ENCODE measurements around the gene FTSJ1.

GRCh38 chrX:48470833-48471118 lies 5.2 kb upstream of the FTSJ1 start:
- no peak for TF ChIP-seq SPI1 (IDR thresholded peaks at IDR 0.05; ENCODE audit: low read depth, low read length)
- TF ChIP-seq POLR2AphosphoS5 (IDR thresholded peaks at IDR 0.05; ENCODE audit: low read depth, low read length), result no peak
- TF ChIP-seq POLR2A (IDR thresholded peaks at IDR 0.05; ENCODE audit: low read depth, low read length), result no peak

Data from GM12891 (cell line).